SK-N-SH (cell line): ENCODE data around the gene SP6. TPM values are rescaled to one million over a fixed set of nuclear protein-coding genes. Genes with fewer than 3 reads are reported as not detected.

Source experiments
- CTCF ChIA-PET: fragments of 300-600, 350-600 bp; formaldehyde crosslinking; extraction: SDS; loops from one replicate; lab custom pipeline; 2021; lab: Yijun Ruan, JAX
- POLR2A ChIA-PET: fragments of 350-600 bp; sonication (Branson Sonifier 250); formaldehyde crosslinking; extraction: SDS; loops from one replicate; lab custom pipeline; 2020; ENCODE audit warnings: antibody characterized with exemption, inconsistent platforms; lab: Yijun Ruan, JAX
- DNase-seq: peaks from one replicate; pipeline ENCODE4 v3.0.0; 2012
- H2AFZ ChIP-seq: fragments of 200-600 bp; sonication (generic); 2 replicates; pipeline ENCODE4 v1.8.1; 2016; ENCODE audit warnings: antibody characterized with exemption, mild to moderate bottlenecking, low read depth
- H3F3A ChIP-seq: fragments of 200-600 bp; sonication (generic); replicated peaks from 2 replicates; pipeline ENCODE3; 2016; ENCODE audit warnings: antibody characterized with exemption, mild to moderate bottlenecking; ENCODE audit not compliant: insufficient read depth
- H3K27ac ChIP-seq, 2 experiments: fragments of 200-500 bp in 1 of 2; fragments of 200-600 bp in 1 of 2; sonication (Bioruptor generic) in 1 of 2; sonication (generic), shearing (Covaris generic) in 1 of 2; 2 replicates each; pipeline versions ENCODE4 v1.5.1 to v1.6.1; 2014 to 2016; ENCODE audit warnings: low read depth in 2 of 2, inconsistent platforms in 1 of 2, low read length in 1 of 2, mild to moderate bottlenecking in 1 of 2, mixed read lengths in 1 of 2
- H3K27me3 ChIP-seq: fragments of 200-600 bp; sonication (generic), shearing (Covaris generic); 2 replicates; pipeline ENCODE4 v1.6.1; 2016; ENCODE audit warnings: mixed run types; ENCODE audit not compliant: insufficient read depth
- H3K36me3 ChIP-seq, 2 experiments: fragments of 200-500 bp in 1 of 2; fragments of 200-600 bp in 1 of 2; sonication (Bioruptor generic) in 1 of 2; sonication (generic) in 1 of 2; replicated peaks in 1 of 2; 2 replicates each; pipeline versions ENCODE3 to v1.5.1; 2014 to 2016; ENCODE audit warnings: low read length in 1 of 2, mild to moderate bottlenecking in 1 of 2; ENCODE audit not compliant: insufficient read depth in 2 of 2, control insufficient read depth in 1 of 2
- H3K4me1 ChIP-seq, 2 experiments: fragments of 200-500 bp in 1 of 2; fragments of 200-600 bp in 1 of 2; sonication (Bioruptor generic) in 1 of 2; sonication (generic), shearing (Covaris generic) in 1 of 2; 2 replicates each; pipeline versions ENCODE4 v1.5.1 to v1.6.1; 2014 to 2016; ENCODE audit warnings: low read depth in 1 of 2, low read length in 1 of 2, mixed run types in 1 of 2; ENCODE audit not compliant: insufficient read depth in 2 of 2, control insufficient read depth in 1 of 2
- H3K4me2 ChIP-seq: fragments of 200-600 bp; sonication (generic), shearing (Covaris generic); 2 replicates; pipeline ENCODE4 v1.6.1; 2017; ENCODE audit warnings: mixed run types
- H3K4me3 ChIP-seq, 2 experiments: fragments of 200-500 bp in 1 of 2; fragments of 200-600 bp in 1 of 2; sonication (Bioruptor generic) in 1 of 2; sonication (generic), shearing (Covaris generic) in 1 of 2; 2 replicates each; pipeline versions ENCODE4 v1.5.1 to v1.8.1; 2014 to 2016; ENCODE audit warnings: low read depth in 2 of 2, inconsistent platforms in 1 of 2, low read length in 1 of 2, mild to moderate bottlenecking in 1 of 2, mixed read lengths in 1 of 2, moderate library complexity in 1 of 2
- H3K79me2 ChIP-seq: fragments of 200-600 bp; sonication (generic); 2 replicates; pipeline ENCODE4 v1.8.1; 2017; ENCODE audit warnings: mild to moderate bottlenecking; ENCODE audit not compliant: insufficient read depth
- H3K9ac ChIP-seq: fragments of 200-600 bp; sonication (generic); 2 replicates; pipeline ENCODE4 v1.6.1; 2017; ENCODE audit warnings: mixed run types
- H3K9me2 ChIP-seq: fragments of 200-600 bp; sonication (generic); 2 replicates; pipeline ENCODE4 v1.6.1; 2017; ENCODE audit warnings: mixed run types
- H3K9me3 ChIP-seq: fragments of 200-600 bp; sonication (generic); 2 replicates; pipeline ENCODE4 v1.6.1; 2017; ENCODE audit warnings: mixed run types, mild to moderate bottlenecking, moderate library complexity
- H4K20me1 ChIP-seq: fragments of 200-600 bp; sonication (generic); 2 replicates; pipeline ENCODE4 v1.6.1; 2017; ENCODE audit warnings: mild to moderate bottlenecking, mixed run types; ENCODE audit not compliant: insufficient read depth
- FOXM1 ChIP-seq: IDR thresholded peaks from 2 replicates; pipeline ENCODE4 v1.4.0; 2012; ENCODE audit warnings: low read depth, mild to moderate bottlenecking
- JUND ChIP-seq: IDR thresholded peaks from 2 replicates; pipeline ENCODE4 v1.4.0; 2012
- MXI1 ChIP-seq: IDR thresholded peaks from 2 replicates; pipeline ENCODE4 v1.6.1; 2012; ENCODE audit warnings: mild to moderate bottlenecking, low read depth, low read length, improper control_type of control experiment
- NRF1 ChIP-seq: IDR thresholded peaks from 2 replicates; pipeline ENCODE4 v1.6.1; 2012; ENCODE audit warnings: low read depth, mild to moderate bottlenecking, low read length
- POLR2AphosphoS5 ChIP-seq: IDR thresholded peaks from 2 replicates; pipeline ENCODE4 v1.6.1; 2012; ENCODE audit warnings: low read depth, low read length
- RAD21 ChIP-seq: IDR thresholded peaks from 2 replicates; pipeline ENCODE4 v1.6.1; 2012; ENCODE audit warnings: mild to moderate bottlenecking, low read length
- SIN3A ChIP-seq: IDR thresholded peaks from 2 replicates; pipeline ENCODE4 v1.6.1; 2012; ENCODE audit warnings: low read depth, mild to moderate bottlenecking, low read length, moderate library complexity, borderline replicate concordance
- SMC3 ChIP-seq: IDR thresholded peaks from 2 replicates; pipeline ENCODE4 v1.6.1; 2012; ENCODE audit warnings: low read depth, low read length, improper control_type of control experiment
- TAF1 ChIP-seq: IDR thresholded peaks from 2 replicates; pipeline ENCODE4 v1.6.1; 2012; ENCODE audit warnings: low read depth, mild to moderate bottlenecking, low read length, moderate library complexity, borderline replicate concordance
- WGBS: methylation state at CpG from one replicate; pipeline ENCODE4 v1.1.6; 2017; ENCODE audit warnings: low lambda C conversion rate; 5-methylcytosine and 5-hydroxymethylcytosine counted together
- polyA plus RNA-seq, 3 experiments: library from polyadenylated mRNA; depleted of rRNA; stranded (reverse); fragments of >200 nt; gene quantifications; 2 replicates each; pipeline ENCODE4 v1.2.3, GENCODE V29; 2012
- TF ChIP-seq, protein P1 (sequence below): fragments of 200-600 bp; sonication (generic); IDR thresholded peaks from 2 replicates; pipeline ENCODE4 v1.6.1; 2017; ENCODE audit warnings: antibody characterized with exemption, mild to moderate bottlenecking, moderate library complexity
- TF ChIP-seq, protein P2 (sequence below): IDR thresholded peaks from 2 replicates; pipeline ENCODE4; 2012

SP6 gene
- polyA plus RNA-seq, 1 of the 3 experiments (the other 2 are of a cell fraction), result 0.03 TPM

DNA sequence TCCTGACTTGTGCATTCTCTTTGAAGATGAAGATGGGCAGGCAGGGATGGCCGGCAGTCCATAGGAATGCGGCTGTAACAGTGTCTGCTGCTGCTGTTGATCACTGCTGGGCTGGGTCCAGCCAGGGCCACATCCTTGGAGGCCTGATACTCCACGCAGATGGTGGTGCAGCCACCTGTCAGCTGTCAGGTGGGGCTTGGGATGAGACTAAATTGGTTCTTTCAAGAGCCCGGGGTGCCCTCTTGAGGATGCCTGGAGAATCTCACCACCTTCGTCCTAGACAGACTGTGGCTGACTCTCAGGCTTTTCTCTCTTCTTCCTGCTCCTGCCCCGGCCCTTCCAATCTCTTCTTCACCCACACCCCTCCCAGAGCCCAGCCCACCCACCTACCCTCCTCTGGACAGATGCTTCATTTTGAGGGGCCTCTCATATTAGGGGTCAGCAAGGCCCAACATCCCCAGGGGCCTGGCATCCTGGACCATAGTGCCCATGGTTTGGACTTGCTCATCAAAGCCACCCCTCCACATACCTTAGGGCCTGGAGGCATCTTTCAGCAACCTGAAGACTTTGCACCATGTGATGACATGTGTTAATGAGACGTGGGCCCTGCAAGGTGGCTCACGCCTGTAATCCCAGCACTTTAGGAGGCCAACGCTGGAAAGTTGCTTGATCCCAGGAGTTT lies 48.5 kb downstream of the SP6 start:
- TF ChIP-seq SMC3 (peak; percentile 55), NRF1 (no peak), RAD21 (peak; percentile 90), SIN3A (peak; percentile 72; the same call in 1 of the 2 replicates), MXI1 (peak; percentile 78), POLR2AphosphoS5 (no peak), FOXM1 (no peak)
- TF ChIP-seq, protein P1, sequence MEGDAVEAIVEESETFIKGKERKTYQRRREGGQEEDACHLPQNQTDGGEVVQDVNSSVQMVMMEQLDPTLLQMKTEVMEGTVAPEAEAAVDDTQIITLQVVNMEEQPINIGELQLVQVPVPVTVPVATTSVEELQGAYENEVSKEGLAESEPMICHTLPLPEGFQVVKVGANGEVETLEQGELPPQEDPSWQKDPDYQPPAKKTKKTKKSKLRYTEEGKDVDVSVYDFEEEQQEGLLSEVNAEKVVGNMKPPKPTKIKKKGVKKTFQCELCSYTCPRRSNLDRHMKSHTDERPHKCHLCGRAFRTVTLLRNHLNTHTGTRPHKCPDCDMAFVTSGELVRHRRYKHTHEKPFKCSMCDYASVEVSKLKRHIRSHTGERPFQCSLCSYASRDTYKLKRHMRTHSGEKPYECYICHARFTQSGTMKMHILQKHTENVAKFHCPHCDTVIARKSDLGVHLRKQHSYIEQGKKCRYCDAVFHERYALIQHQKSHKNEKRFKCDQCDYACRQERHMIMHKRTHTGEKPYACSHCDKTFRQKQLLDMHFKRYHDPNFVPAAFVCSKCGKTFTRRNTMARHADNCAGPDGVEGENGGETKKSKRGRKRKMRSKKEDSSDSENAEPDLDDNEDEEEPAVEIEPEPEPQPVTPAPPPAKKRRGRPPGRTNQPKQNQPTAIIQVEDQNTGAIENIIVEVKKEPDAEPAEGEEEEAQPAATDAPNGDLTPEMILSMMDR, result peak; percentile 78
- Histone ChIP-seq H3K9me2 (no peaks in the 10 kb centered on the region), H2AFZ (no peak overlapping the region), H3K27me3 (0 out of 2 replicates have a peak, but pooled peaks cover 14% of the 10 kb centered on the region), H3K9ac (no peak overlapping the region), H3K27ac (no peak overlapping the region), H3K4me3 (no peak overlapping the region), H3F3A (no peaks in the 10 kb centered on the region), H4K20me1 (no peaks in the 10 kb centered on the region), H3K79me2 (no peaks in the 10 kb centered on the region), H3K4me2 (no peak overlapping the region), H3K4me1 (no peaks in the 10 kb centered on the region), H3K9me3 (no peaks in the 10 kb centered on the region), H3K36me3 (peaks cover 0 to 8% of the 10 kb centered on the region in 2 experiments)
- CTCF ChIA-PET, result interaction anchor here (0.6 to 5.2 kb wide), 36 partner anchors 8 to 537 kb away, joined by 3 to 88 read pairs (median 6); partner anchors contain the start of genes OSBPL7, SCRN2 and TBX21
- WGBS, result 22% methylated on average over 9 of the region's 9 CpGs
- DNase-seq, result peak; percentile 90
- POLR2A ChIA-PET, result interaction anchor here (1.1 kb wide), 1 partner anchor 13 kb away, joined by 3 read pairs; no protein-coding TSS in a partner anchor

DNA sequence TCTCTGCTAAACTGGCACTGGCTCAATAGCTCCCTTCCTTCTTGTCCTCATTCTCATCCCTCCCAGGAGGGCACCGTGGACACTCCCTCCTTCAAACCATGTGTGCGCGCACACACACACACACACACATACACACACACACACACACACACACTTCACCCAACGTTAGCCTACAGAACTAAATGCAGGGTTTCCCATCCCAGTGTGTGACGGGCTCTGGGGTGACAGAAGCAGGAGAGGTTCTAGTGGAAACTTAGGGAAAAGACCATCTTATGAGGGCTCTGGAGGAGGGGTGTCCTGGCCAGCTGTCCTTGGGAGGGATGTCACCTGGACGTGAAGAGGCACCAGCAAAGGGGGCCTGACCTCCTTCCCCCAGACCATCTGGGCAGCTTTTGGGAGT lies 49.1 kb downstream of the SP6 start:
- Histone ChIP-seq H3K27me3 (0 out of 2 replicates have a peak, but pooled peaks cover 14% of the 10 kb centered on the region), H3K4me3 (no peak overlapping the region), H4K20me1 (no peaks in the 10 kb centered on the region), H3K27ac (no peak overlapping the region), H3F3A (no peaks in the 10 kb centered on the region), H3K4me2 (no peak overlapping the region), H3K9me3 (no peaks in the 10 kb centered on the region), H2AFZ (no peak overlapping the region), H3K9me2 (no peaks in the 10 kb centered on the region), H3K9ac (no peak overlapping the region), H3K36me3 (peaks cover 0 to 2% of the 10 kb centered on the region in 2 experiments), H3K79me2 (no peaks in the 10 kb centered on the region), H3K4me1 (no peaks in the 10 kb centered on the region)
- no peak for TF ChIP-seq SMC3
- no peak for TF ChIP-seq RAD21
- TF ChIP-seq, protein P2, sequence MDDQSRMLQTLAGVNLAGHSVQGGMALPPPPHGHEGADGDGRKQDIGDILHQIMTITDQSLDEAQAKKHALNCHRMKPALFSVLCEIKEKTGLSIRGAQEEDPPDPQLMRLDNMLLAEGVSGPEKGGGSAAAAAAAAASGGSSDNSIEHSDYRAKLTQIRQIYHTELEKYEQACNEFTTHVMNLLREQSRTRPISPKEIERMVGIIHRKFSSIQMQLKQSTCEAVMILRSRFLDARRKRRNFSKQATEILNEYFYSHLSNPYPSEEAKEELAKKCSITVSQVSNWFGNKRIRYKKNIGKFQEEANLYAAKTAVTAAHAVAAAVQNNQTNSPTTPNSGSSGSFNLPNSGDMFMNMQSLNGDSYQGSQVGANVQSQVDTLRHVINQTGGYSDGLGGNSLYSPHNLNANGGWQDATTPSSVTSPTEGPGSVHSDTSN, result no peak
- TF ChIP-seq TAF1, result no peak
- no peak for TF ChIP-seq JUND
- ChIA-PET CTCF (interaction anchor here (0.5 to 5.2 kb wide), 38 partner anchors 8 to 537 kb away, joined by 3 to 88 read pairs (median 4); partner anchors contain the start of genes OSBPL7, SCRN2 and TBX21), POLR2A (interaction anchor here (1.1 kb wide), 1 partner anchor 12 kb away, joined by 3 read pairs; no protein-coding TSS in a partner anchor)
- DNase-seq, result peak; percentile 14
- WGBS, result 42% methylated on average over 6 of the region's 6 CpGs
